Keratinocyte (primary cell): ENCODE data around the gene CRIM1. TPM values are rescaled to one million over a fixed set of nuclear protein-coding genes. Genes with fewer than 3 reads are reported as not detected.
A peak's percentile ranks its signal among the peaks of the same experiment; 100 is the strongest.

Experiments used
- DNase-seq: peaks from one replicate; pipeline ENCODE4 v3.0.0-alpha.2; 2011; ENCODE audit warnings: low read depth, missing footprints, low spot score
- FAIRE-seq: peaks from 2 replicates; lab custom pipeline; 2011; peaks lifted over from hg19 to GRCh38; lab: Jason Lieb, UNC
- H2AFZ ChIP-seq: 2 replicates; pipeline ENCODE4 v1.6.0; 2012; ENCODE audit warnings: low read length, control low read depth, inconsistent platforms; ENCODE audit not compliant: control insufficient read depth
- H3K27ac ChIP-seq: 2 replicates; pipeline ENCODE4 v1.5.1; 2011; ENCODE audit warnings: low read length; ENCODE audit not compliant: control insufficient read depth, insufficient read depth
- H3K27me3 ChIP-seq: 3 replicates; pipeline ENCODE4 v1.6.0; 2011; ENCODE audit warnings: low read length; ENCODE audit not compliant: control insufficient read depth, insufficient read depth; ENCODE audit errors: extremely low read depth
- H3K36me3 ChIP-seq, 2 experiments: 2 replicates in 1 of 2; 3 replicates in 1 of 2; pipeline ENCODE4 v1.5.1; 2011; ENCODE audit warnings: low read length in 2 of 2, mild to moderate bottlenecking in 1 of 2; ENCODE audit not compliant: control insufficient read depth in 2 of 2, insufficient read depth in 2 of 2; ENCODE audit errors: extremely low read depth in 1 of 2
- H3K4me1 ChIP-seq: 3 replicates; pipeline ENCODE4 v1.5.1; 2011; ENCODE audit warnings: low read length; ENCODE audit not compliant: control insufficient read depth, insufficient read depth; ENCODE audit errors: extremely low read depth
- H3K4me2 ChIP-seq: 3 replicates; pipeline ENCODE4 v1.6.0; 2011; ENCODE audit warnings: low read depth, low read length; ENCODE audit not compliant: control insufficient read depth, insufficient read depth; ENCODE audit errors: extremely low read depth
- H3K4me3 ChIP-seq, 3 experiments: fragments of 200-600 bp in 1 of 3; sonication (generic) in 1 of 3; 2 replicates in 2 of 3; 3 replicates in 1 of 3; pipeline ENCODE4 v1.5.1; 2011 to 2016; ENCODE audit warnings: low read length in 3 of 3, mild to moderate bottlenecking in 3 of 3, control low read depth in 2 of 3, inconsistent platforms in 1 of 3, low read depth in 1 of 3, mixed read lengths in 1 of 3, mixed run types in 1 of 3, moderate library complexity in 1 of 3; ENCODE audit not compliant: control insufficient read depth in 2 of 3, insufficient read depth in 2 of 3; ENCODE audit errors: extremely low read depth in 1 of 3
- H3K79me2 ChIP-seq: 2 replicates; pipeline ENCODE4 v1.6.0; 2012; ENCODE audit warnings: low read length; ENCODE audit not compliant: control insufficient read depth, insufficient read depth
- H3K9ac ChIP-seq: 3 replicates; pipeline ENCODE4 v1.6.0; 2011; ENCODE audit warnings: low read length; ENCODE audit not compliant: control insufficient read depth, insufficient read depth; ENCODE audit errors: extremely low read depth
- H3K9me1 ChIP-seq: 3 replicates; pipeline ENCODE4 v1.6.0; 2011; ENCODE audit warnings: low read length; ENCODE audit not compliant: control insufficient read depth, insufficient read depth; ENCODE audit errors: extremely low read depth
- H3K9me3 ChIP-seq: 2 replicates; pipeline ENCODE4 v1.5.1; 2012; ENCODE audit warnings: low read depth, low read length; ENCODE audit not compliant: control insufficient read depth
- H4K20me1 ChIP-seq: 3 replicates; pipeline ENCODE4 v1.6.0; 2011; ENCODE audit warnings: low read length; ENCODE audit not compliant: control insufficient read depth, insufficient read depth; ENCODE audit errors: extremely low read depth
- CTCF ChIP-seq, 3 experiments: IDR thresholded peaks in 1 of 3; conservative IDR thresholded peaks in 1 of 3; optimal IDR thresholded peaks in 1 of 3; 2 replicates in 2 of 3; 3 replicates in 1 of 3; pipeline versions ENCODE3 to v1.5.1; 2011; ENCODE audit warnings: low read length in 3 of 3, mild to moderate bottlenecking in 3 of 3, moderate library complexity in 2 of 3, control low read depth in 1 of 3, inconsistent platforms in 1 of 3; ENCODE audit not compliant: insufficient read depth in 2 of 3; ENCODE audit errors: extremely low read depth in 1 of 3
- EZH2 ChIP-seq: IDR thresholded peaks from one replicate; pipeline ENCODE4 v1.6.1; 2012; ENCODE audit warnings: inconsistent platforms, mild to moderate bottlenecking, low read length, moderate library complexity
- dilution Hi-C: fragments of 300-500 bp; cut with MboI; formaldehyde crosslinking; loops from one replicate; pipeline ENCODE4 v1.7.0; 2020; ENCODE audit warnings: low sequenced_read_pairs; ENCODE audit not compliant: extremely low pct_ligation_motif_present
- polyA plus RNA-seq, 5 experiments: library from polyadenylated mRNA; depleted of rRNA in 3 of 5; stranded (reverse) in 3 of 5; stranded (forward) in 1 of 5; unstranded in 1 of 5; fragments of >200 nt; gene quantifications; 1 replicate in 1 of 5; 2 replicates in 3 of 5; 3 replicates in 1 of 5; pipeline versions ENCODE4 v1.2.1 to v1.2.3, GENCODE V29; 2011 to 2012; ENCODE audit warnings: missing spikeins in 2 of 5, low read depth in 1 of 5, low replicate concordance in 1 of 5

Gene CRIM1
- polyA plus RNA-seq, 1 donor (not counting 4 experiments of a cell fraction or from before 2014, with no cell fraction given): 98.3 TPM

GRCh38 chr2:36387258-36387916, 31.8 kb downstream of the CRIM1 start:
- no peaks in the 10 kb centered on the region for H3K27me3 ChIP-seq
- H3K9me3 ChIP-seq: no peaks in the 10 kb centered on the region
- no peaks in the 10 kb centered on the region for H4K20me1 ChIP-seq
- peaks cover 6% of the 10 kb centered on the region for H3K9me1 ChIP-seq
- peak overlapping the region; percentile 28 for H3K27ac ChIP-seq
- dilution Hi-C loops: no loop called here
- FAIRE-seq: no peak
- TF ChIP-seq CTCF (optimal IDR thresholded peaks at IDR 0.05 in 1 of 3, IDR thresholded peaks at IDR 0.05 in 1 of 3, conservative IDR thresholded peaks at IDR 0.05 in 1 of 3; ENCODE audit: extremely low read depth in 1 of 3, insufficient read depth in 2 of 3, low read length in 3 of 3) (no peak), EZH2 (no peak)
- DNase-seq: no peak
- H3K79me2 ChIP-seq: peaks cover 91% of the 10 kb centered on the region
- H3K4me2 ChIP-seq: peak overlapping the region; percentile 33
- H3K36me3 ChIP-seq: peaks cover 7 to 14% of the 10 kb centered on the region in 2 experiments
- H2AFZ ChIP-seq: no peak overlapping the region
- no peak overlapping the region for H3K9ac ChIP-seq
- H3K4me3 ChIP-seq: no peak overlapping the region
- peaks cover 32% of the 10 kb centered on the region for H3K4me1 ChIP-seq

GRCh38 chr2:36388472-36388871, 32.9 kb downstream of the CRIM1 start:
- Histone ChIP-seq H3K4me1 (peaks cover 36% of the 10 kb centered on the region), H3K4me3 (peak overlapping the region in 1 of 3 experiments; percentile 2), H3K27me3 (no peaks in the 10 kb centered on the region), H3K4me2 (peak overlapping the region; percentile 42), H3K36me3 (peaks cover 7 to 15% of the 10 kb centered on the region in 2 experiments), H3K9me1 (peaks cover 6% of the 10 kb centered on the region), H3K79me2 (peaks cover 93% of the 10 kb centered on the region), H2AFZ (no peak overlapping the region), H3K9ac (peak overlapping the region; percentile 39), H3K9me3 (no peaks in the 10 kb centered on the region), H3K27ac (peak overlapping the region; percentile 54), H4K20me1 (no peaks in the 10 kb centered on the region)
- dilution Hi-C loops: no loop called here
- no peak for DNase-seq
- no peak for FAIRE-seq
- TF ChIP-seq EZH2: no peak
- TF ChIP-seq CTCF (optimal IDR thresholded peaks at IDR 0.05 in 1 of 3, IDR thresholded peaks at IDR 0.05 in 1 of 3, conservative IDR thresholded peaks at IDR 0.05 in 1 of 3; ENCODE audit: extremely low read depth in 1 of 3, insufficient read depth in 2 of 3, low read length in 3 of 3): no peak
